GM12875 (cell line): ENCODE measurements around the gene WDR49.

Source experiments
- H3K4me3 ChIP-seq: one replicate; pipeline ENCODE4 v1.5.1; 2011; ENCODE audit warnings: low read depth, low read length, control low read depth
- TF ChIP-seq, protein P1 (sequence below): IDR thresholded peaks from 2 replicates; pipeline ENCODE4 v1.5.1; 2011; ENCODE audit warnings: low read depth, mild to moderate bottlenecking, control low read depth, inconsistent platforms, low read length, moderate library complexity, borderline replicate concordance; ENCODE audit not compliant: insufficient read depth

The WDR49 gene

DNA sequence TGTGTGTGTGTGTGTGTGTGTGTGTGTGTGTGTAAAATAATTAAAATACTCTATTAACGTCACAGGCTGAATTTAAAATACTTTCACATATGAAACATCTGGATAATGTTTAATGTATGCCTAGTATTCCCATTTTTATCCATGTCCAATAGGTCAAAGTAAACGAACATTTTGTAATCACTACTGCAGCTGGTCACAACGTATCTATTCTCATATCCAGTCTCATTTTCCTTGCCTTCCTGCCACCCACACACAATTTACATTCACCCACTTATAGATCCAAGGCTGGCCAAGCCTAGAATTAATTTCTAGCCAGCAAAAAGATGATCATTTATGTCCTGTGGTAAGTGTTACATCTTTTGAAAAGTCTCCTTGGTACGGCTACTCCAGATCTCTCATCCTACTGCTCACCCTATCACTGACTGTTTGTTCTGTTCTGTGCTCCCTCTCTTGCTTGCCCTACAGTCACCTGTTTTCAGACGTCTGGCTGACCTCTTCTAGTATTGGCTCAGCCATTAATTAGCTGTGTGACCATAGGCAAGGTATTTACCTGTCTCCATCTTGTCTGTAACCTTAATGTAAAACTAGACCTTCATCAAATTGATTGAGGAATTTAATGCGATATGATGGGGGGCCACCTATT lies 197.5 kb downstream of the WDR49 start:
- TF ChIP-seq, protein P1, sequence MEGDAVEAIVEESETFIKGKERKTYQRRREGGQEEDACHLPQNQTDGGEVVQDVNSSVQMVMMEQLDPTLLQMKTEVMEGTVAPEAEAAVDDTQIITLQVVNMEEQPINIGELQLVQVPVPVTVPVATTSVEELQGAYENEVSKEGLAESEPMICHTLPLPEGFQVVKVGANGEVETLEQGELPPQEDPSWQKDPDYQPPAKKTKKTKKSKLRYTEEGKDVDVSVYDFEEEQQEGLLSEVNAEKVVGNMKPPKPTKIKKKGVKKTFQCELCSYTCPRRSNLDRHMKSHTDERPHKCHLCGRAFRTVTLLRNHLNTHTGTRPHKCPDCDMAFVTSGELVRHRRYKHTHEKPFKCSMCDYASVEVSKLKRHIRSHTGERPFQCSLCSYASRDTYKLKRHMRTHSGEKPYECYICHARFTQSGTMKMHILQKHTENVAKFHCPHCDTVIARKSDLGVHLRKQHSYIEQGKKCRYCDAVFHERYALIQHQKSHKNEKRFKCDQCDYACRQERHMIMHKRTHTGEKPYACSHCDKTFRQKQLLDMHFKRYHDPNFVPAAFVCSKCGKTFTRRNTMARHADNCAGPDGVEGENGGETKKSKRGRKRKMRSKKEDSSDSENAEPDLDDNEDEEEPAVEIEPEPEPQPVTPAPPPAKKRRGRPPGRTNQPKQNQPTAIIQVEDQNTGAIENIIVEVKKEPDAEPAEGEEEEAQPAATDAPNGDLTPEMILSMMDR: no peak
- H3K4me3 ChIP-seq: no peak overlapping the region

DNA sequence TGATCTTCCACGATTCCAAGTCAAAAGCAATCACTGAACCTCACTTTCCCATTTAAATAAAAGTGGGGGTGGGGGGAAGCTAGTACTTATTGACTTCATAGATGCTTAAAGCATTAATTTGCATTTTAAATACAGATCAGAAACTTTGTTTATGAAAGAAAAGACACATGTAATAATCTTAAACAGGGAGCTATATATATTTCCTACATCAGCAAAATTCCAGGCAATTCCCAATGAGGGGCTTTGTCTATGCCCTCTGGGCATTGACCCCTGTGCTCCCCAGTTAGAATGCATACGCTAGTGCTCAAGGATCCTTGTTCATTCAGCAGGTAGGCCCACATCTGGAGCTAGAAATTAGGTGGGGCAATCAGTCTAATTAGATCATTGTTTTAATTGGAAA lies 199.9 kb downstream of the WDR49 start:
- TF ChIP-seq, protein P1: no peak
- no peak overlapping the region for H3K4me3 ChIP-seq

DNA sequence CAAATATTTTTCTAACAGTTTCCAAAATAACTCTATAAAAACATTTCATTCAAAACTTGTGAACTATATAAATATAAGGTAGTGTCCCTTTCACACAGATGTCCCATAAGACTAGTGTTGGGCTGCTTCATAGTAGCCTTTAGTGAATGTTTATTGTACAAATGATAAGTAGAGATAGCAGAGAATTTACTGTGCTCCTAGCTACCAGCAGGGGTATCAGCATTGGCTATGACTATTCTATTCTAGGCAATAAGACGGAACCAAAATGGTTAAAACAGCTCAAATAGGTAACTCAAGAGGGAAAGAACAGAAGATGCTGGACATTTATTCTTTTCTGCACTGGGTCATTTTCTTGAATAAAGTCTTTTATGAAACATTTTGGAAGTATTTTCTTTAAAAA lies 202.5 kb downstream of the WDR49 start:
- no peak overlapping the region for H3K4me3 ChIP-seq
- TF ChIP-seq, protein P1: no peak

DNA sequence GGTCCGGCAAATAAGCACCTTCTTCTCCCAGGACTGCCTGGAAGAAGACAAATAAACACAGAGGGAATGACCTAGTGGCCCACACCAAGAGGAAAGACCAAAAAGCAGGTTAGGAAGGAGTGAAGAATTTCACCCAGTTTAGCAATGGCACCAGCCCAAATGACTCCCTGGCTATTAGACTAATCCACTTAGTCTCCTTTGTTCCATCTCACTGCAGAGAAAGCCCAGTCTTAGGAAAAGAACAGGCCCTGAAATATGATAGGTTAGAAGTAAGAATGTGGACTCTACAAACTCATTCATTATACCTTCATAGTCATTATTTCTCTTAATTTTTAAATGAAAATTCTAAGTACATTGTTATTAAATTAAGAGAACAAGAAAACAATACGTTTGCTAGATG lies 203.1 kb downstream of the WDR49 start:
- no peak overlapping the region for H3K4me3 ChIP-seq
- TF ChIP-seq, protein P1: no peak

DNA sequence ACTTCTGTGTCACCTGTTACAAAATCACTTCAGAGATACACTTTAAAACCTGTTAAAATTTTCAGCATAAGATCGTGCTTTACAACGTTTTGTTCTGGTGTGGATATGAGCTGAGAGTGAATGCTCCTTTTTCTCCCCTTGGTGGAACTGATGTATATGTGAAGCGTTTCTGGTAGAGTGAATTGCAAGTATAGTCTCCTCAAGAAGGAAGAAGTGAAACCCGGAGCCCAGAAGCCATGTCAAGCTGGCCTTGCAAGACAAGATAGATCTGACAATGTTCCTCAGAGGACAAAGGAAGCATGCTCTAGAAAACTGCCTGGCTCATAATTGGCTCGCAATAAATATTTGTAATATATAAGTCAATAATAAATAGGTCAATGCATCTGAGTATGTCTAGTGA lies 203.5 kb downstream of the WDR49 start:
- H3K4me3 ChIP-seq: no peak overlapping the region
- TF ChIP-seq, protein P1: no peak

DNA sequence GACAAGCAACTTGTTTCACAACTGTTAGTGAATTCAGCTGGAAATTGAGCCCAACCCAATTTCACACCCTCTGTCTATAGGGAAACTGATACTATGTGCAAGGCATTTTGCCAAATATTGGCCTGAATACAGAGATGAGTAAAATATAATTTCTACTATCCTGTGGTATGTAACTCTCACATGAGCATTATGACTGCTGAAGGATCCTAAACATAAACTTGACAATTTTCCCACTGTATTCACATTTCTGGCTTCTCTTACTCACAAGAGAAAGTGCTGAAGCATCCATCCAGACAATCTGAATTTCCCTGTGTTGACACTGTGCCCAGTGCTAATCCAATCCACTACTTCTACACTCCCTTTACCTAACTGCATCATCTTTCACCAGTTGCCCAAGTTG lies 208.3 kb downstream of the WDR49 start:
- no peak overlapping the region for H3K4me3 ChIP-seq
- TF ChIP-seq, protein P1: no peak

DNA sequence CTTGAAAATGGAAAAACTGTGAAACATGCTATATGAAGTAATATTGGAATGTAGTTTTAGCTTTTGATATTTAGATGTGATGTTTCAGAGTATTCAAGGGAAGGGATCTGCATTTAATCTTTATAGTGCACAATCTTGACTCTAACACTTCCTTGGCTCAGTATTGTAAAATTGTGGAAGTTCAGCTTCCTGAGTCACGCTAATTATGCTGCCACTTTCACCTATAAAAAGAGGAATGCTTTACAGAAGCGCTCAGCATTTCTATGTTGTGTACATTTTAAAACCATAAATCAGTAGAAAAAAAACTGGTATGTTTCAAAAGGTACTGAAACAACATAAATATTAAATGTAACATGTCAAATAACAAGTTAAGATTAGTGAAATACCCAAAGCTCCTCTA lies 212.5 kb downstream of the WDR49 start:
- no peak overlapping the region for H3K4me3 ChIP-seq
- TF ChIP-seq, protein P1: no peak
